ENCODE measurements around the gene CLDN24. TPM values are rescaled to one million over a fixed set of nuclear protein-coding genes. Genes with fewer than 3 reads are reported as not detected.

CLDN24 gene
- not detected for polyA plus RNA-seq (2013, experiment 1 of 2; ENCODE audit: insufficient read length)
- 0.19 TPM for polyA plus RNA-seq (2013, experiment 2 of 2; ENCODE audit: insufficient read length)

DNA sequence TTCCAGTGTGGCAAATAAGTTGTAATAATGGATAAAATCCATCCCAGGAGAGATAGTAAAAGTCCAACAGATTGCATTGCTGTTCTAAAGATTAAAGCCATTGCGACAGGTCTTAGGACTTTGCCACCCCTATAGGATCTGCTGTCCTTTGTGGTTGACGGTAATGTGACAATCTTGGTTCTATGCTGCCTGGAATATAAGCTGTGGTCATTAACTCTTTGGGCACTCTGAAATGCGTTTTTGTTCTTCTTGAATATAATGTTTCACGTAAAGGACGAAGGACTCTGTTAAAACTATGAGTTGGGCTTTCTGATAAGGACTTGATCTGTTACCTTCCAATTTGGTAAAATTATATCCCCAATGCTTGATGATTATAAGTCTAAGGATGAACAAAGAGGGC lies at the start of gene CLDN24:
TSS of gene CLDN24 (minus strand) at position 101 of the 400 bp plus-strand sequence. CDS start at position 101, 0 bp downstream.
- no peak for DNase-seq

DNA sequence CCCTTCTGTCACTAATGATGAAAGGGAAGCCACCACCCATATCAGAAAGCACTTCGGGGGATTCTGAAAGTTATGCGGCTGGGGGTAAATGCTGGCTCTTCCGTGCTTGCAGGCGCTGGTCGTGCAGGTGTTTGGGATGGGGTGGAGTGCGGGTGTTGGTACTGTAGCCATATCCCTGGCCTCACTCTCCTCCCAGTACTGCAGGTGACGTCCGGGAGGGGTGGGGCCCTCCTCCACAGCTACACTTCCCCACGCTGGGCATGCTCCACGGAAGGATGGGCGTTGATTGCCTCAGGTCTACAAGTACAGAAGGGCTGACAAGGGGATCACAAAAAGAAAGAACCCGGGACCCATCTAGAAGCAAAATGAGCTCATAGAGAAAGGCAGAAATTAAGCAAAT lies 48.6 kb upstream of the CLDN24 start:
- DNase-seq, result no peak

DNA sequence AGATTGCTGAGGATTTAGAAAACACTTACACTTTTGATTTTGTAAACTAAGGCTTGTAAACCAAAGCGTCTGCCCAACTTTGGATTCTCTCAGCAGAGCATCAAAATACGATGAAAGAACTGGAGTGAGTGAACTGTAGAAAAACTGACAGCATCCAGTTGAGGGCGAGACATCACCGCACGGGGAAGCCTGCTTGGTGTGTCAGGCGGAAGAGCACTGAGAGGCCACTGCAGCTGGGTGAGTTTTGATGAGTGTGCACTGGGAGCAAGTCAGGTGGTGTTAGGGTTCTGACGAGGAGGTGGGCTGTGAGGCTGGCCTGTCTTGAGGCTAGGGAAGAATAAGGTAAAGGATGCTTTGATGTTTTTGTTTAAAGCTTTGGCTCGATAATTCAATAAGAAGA lies 46.8 kb upstream of the CLDN24 start:
- no peak for DNase-seq

DNA sequence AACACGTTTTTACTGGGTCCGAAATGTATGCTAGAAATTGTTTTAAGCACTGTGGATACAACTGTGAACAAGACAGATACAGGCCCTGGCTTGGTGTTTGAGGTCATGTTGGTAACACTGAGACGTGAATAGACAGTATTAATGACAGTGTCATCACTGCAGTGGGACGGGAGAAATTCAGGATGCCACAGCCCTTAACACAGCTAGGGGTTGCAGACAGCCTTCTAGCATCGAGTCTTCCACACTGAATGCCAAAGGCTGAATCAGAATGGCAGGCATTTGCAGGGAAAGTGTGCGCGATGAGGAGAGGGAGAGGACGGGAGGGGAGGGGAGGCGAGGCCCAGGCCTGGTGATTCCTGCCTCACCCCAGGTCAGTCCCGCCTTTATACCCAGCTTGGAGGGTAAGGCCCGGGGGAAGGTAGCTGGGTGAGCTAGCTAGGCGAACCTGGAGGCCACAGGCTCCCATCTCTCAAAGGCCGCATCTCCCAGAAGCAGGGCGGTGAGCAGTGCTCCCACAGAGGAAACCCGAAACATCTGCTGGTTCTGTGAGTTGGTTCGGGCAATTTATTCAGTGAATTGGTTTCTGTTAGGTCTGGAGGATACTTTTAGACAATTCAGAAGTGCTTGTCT lies 44.1 kb upstream of the CLDN24 start:
- no peak for DNase-seq

DNA sequence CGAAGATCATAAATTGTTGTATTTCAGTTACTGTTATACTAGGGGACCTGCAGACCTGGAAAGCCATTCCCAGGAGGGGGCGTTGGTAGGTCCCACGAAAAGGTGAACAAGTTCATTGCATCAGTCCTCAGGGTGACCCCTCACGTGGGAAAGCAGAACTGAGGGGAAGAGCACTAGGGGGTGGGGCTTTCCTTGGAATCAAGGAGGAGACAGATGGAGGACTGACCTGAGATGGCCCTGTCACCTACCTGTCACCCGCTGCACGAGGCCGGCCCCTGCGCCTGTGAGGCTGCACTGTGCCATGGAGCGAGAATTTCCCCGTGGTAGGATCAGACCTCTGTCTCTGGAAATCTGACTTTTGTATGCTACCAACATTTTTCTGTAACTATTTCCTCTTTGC lies 41.8 kb upstream of the CLDN24 start:
- DNase-seq, result no peak

DNA sequence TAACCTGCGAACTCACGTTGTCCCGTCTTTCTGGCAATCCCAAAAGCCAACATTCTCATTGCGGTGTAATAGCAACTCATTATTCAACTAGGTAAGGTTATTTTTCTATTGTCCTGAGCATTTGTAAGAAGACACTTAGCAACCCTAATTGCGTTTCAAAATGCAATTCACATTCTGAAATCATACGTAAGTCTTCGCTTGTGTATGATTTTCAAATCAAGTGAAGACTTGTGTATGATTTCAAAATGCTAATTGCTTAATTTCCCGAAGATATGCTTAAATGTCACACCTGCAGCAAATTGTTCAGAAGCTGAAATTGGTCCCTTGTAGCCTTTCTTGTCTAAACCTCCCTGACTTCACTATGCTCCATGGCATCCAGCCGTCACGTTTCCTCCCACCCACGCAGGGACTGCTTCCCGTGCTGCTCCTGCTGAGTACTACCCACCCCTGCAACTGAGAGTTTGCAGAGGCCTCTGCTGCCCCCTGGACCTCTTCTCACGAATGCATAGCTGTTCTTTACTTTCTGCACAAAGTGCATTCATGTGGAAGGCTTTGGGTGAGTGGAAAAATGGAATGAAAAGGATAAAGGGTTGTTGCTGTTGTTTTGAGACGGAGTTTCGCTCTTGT lies 40.8 kb upstream of the CLDN24 start:
- DNase-seq, result no peak

DNA sequence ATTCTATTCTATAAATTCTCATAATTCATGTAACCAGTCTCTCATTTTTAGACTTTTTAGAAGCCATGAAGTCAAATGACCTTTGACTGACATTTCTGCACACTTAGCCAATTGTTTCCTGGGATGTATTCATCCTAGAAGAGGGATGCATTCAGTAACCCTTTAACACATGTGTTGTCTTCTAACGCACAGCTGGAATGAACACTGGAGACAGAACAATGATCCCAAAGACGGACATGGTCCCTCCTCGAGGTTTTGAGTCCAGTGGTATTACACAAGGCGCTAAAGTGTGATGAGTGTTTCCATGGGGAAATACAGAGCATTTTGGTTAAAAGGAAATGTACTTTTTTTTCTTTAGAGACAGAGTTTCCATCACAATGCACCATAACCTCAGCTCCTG lies 39.8 kb upstream of the CLDN24 start:
- no peak for DNase-seq

DNA sequence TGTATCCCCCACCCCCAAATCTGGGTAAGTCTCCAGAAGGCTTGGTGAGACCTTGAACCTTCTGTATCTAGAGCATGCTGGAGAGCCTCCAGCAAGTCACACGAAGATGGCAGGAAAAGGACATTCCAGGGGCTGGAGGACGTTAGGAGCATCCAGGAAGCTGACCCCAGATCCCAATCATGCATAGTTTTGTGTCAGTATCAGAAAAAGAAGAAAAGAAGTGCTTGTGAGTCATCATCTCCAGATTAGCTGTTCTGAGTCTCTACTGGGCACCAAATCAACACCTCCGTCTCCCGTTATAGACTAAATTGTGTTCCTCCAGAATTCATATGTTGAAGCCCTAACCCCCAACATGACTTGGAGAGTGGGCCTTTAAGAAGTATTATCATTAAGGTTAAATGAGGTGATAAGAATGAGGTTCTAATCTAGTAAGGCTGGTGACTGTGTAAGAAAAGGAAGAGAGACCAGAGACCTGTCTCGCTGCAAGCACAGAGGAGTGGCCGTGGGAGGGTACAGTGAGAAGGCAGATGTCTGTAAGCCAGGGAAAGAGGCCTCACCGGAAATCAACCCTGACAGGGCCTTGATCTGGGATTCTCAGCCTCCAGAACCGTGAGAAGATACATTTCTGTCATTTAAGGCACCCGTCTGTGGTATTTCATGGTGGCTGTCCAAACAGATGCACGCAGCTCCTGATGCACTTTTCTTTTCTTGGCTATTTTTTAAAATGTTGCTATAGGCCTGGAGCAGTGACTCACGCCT lies 38.1 kb upstream of the CLDN24 start:
- DNase-seq, result peak; percentile 58

DNA sequence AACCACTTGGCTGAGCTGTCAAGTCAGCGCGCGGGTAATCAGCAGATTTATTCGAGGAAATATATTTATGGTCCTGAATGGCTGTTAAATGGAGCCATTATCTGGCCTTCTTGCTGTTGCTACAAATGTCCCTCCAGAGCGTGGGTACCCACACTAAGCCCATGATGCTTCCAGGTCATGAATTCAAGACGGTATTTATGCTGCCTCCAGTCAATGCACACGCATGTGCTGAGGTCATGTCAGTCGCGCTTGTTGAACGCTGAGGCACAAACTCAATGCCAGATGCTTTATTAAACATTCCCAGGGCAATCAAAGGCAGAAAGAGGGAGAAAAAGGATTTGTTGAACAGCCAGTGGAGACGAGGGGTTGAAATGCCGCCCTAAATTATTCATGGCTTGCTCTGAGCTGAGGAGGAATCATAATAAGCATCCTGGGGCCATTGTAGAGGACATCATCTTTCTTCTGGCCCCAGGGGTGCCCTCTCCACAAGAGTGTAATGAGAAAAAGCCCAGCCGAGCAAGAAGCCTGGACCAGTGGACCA lies 36.1 kb upstream of the CLDN24 start:
- no peak for DNase-seq

DNA sequence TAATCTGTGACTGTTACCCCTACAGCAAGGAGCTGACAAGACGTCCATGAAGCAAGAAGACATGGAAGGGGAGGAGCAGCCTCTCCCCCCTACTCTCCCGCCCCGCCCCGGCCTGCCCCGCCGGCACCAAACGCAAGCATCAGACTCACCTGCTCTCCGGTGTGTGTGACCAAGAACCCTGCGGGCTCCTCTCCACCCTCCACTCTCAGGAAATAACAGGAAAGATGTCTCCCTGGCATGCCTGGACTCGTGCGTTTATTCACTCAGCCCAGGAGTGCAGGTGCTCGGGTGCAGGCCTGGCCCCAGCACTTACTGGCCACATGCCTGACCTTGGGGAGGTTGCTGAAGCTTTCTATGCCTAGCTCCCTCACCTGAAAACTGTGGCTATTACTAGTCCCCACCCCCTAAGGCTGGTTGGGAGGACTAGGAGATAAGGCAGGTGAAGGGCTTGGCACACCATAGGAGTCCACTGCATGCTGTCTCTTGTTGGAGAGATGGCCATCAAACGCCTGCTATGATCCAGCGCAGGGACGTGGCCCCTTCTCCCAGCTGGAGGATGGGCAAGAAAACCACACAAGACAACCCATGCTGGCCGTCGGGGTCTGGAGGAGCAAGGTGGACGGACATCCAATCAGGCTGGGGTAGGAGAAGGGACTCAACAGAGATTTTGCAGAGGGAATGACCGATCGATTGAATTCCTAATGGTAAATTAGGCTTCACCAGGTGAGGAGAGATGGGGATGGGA lies 34.9 kb upstream of the CLDN24 start:
- DNase-seq, result no peak

DNA sequence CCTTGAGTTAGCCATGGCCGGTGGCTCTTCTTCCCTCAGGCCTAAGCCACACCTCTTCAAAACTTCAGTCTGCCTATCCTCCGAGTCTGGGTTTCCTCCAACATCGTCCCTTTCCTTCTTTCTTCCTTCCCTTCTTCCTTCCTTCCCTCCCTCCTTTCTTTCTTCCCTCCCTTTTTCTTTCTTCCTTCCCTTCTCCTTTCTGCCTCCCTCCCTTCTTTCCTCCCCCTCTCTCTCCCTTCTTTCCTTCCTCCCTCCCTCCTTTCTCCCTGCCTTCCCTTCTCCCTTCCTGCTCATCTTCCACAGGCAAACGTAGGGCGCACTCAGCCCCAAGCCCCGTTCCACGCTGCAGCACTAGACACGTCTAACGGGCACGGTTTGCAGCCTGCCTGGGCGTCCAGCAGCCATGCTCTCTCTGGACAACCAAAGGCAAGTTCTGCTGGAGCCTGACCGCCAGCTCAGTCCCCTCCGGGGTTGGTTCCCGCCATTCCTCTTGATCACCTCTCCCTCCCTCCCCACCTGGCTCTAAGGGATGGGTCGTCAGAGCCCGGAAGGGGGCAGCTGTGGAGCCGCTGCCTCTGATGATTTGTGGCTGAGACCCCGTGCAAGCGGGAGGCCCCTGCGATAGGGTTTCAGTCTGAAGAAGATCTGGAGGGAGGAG lies 34.1 kb upstream of the CLDN24 start:
- no peak for DNase-seq

DNA sequence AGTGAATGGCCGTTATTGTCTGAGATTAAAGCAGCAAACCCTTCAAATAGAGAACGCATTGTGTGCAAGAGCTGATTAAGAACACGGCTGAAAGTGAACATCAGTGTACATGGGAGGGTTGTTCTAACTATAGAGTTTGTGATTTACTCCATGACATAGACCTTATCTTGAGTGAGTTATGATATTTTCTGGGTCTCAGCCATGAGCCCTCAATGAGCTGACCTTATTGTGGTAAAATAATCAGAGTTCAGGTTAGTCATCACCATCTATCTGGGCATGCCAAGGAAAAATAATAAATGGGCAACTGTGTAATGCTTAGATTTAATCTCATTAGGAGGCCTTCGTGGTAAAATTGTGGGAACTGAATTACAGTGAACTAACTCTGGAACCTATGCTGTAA lies 33.2 kb upstream of the CLDN24 start:
- DNase-seq, result peak; percentile 70

DNA sequence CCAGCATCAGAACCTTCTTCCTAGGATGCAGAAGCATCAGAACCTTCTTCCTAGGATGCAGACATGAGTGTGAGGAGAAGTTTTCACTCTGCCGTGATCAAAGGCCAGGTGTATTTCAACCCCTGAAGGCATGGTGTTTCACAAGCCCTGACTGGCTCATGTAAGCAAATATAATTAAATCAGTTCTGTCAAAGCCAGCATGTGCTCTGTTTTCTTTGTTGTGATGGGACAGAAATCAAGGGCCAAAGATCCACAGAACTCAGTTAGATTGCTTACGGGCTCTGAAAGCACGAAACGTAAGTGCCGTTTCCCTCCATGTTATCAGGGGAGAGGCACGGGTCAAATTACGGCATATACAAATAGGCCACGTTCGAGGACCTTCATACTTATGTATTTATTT lies 32.0 kb upstream of the CLDN24 start:
- DNase-seq, result no peak

DNA sequence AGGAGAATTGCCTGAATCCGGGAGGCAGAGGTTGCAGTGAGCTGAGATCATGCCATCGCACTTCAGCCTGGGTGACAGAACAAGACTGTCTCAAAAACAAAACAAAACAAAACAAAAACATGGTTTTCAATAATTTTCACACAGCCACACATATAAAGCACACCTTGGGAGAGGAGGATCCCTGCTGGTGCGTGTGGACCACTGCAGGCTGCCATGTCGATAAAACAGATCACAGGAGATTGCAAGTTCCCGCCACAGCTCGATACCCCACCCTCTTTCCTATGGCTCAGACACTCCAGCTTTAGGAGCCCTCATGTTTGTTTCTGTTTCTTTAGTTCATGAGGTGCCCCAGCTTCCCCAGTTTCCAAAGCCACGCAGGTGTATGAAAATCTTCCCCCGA lies 31.3 kb upstream of the CLDN24 start:
- no peak for DNase-seq

DNA sequence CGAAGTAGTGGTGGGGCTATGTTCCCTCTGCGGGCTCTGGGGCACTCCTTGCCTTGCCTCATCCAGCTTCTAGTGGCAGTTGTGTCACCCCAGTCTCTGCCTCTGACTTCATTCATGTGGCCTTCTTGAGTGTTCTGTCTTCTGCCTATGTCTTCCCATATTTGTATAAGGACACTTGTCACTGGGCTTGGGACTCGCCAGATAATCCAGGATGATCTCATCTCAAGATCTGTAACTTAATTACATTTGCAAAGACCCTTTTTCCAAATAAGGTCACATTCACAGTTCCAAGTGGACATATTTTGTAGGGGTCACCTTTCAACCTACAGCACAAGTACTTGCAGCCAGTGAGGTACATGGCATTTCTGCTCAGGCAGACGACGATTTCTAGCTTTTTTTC lies 30.3 kb upstream of the CLDN24 start:
- no peak for DNase-seq

DNA sequence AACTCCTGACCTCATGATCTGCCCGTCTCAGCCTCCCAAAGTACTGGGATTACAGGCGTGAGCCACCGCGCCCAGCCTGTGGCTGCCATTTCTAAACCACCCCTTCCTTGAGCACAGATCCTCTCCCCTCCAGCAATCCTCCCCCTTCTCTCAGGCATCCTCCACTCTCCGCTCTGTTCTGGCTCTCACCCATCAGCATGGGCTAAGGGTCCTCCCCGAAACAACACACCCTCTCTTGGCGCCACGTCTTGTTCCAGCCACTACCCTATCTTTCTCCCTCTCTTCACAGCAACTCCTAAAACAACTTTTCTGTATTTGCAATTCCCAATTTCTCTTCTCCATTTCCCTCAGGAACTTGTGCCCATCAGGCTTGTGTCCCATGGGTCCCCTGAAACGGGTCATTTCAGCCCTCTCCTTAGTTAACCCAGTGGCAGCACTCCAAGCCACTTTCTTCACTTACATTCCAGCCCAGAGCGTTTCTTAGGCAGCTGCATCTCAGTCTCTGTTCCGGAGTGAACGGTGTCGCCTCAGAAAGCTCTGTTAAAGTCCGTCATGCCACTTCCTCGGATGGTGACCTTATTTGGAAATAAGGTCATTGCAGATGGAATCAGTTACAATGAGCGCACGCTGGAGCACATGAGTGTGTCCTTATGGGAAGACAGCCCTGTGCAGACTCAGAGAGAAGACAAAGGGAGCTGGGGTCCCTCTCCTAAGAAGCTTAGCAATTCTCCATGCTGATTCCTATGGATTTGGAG lies 28.3 kb upstream of the CLDN24 start:
- DNase-seq, result peak; percentile 64

DNA sequence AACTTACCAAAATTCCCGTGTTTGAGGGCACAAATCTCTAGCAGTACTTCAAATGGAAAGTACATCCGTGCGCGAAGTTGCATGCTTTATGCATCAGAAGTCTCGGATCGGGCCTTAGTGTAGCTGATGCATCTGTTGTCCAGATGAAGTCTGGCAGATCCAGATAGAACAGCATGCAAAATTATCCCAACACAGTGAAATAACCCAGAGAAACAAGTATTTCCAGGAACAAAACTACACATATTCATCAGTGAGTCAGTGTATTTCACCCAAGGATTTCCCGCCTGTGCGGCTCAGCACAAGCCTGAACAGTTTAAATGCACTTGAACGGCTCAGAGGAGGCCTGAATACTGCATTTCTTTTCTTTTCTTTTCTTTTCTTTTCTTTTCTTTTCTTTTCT lies 27.4 kb upstream of the CLDN24 start:
- peak; percentile 78 for DNase-seq

DNA sequence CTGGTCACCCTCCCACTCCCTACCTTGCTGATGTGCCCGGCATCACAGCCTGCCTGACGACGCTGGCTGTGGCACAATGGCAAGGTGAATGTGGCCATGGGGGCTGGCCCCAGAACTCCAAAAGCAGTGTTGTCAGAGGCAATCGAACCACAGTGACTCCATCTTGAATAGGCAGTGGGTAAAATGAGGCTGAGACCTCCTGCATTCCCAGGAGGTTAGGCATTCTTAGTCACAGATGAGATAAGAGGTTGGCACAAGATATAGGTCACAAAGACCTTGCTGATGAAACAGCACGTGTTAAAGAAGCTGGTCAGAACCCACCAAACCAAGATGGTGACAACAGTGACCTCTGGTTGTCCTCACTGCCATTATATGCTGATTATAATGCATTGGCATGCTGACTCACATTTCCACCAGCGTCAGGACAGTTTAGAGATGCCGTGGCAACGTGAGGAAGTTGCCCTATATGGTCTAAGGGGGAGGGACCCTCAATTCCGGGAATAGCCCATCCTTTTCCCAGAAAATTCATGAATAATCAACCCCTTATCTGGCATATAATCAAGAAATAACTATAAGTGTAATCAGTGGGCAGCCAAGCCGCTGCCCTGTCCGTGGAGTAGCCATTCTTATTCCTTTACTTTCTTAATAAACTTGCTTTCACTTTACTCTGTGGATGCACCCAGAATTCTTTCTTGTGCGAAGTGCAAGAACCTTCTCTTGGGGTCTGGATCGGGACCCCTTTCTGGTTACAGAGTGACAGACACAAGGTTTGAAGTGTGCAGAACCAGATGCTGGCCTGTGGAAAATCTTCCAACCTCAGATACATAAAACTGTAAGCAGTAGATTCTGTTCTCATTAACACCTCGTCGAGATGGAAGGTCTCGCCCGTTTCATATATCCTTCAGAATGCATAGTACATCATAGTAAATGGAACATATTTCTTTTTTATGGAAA lies 26.8 kb upstream of the CLDN24 start:
- DNase-seq, result peak; percentile 98

DNA sequence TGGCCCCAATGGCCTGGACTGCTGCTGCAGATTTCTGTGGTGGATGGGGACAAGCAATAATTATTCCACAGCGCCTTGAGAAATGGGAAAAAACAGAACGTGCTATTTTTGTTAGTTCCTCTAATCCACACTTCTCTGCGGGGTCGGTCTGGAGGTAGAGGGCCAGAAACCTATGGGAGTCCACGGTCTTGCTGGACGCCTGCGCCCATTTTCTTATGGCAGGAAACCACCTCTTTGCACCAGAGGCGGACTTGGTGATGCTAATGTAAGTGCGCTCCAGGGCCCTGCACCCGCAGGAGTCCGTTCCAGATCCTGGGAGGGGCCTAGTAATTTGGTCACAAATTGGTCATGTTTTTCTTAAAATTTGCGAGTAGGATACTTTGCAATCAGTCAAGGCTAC lies 25.9 kb upstream of the CLDN24 start:
- DNase-seq, result no peak

DNA sequence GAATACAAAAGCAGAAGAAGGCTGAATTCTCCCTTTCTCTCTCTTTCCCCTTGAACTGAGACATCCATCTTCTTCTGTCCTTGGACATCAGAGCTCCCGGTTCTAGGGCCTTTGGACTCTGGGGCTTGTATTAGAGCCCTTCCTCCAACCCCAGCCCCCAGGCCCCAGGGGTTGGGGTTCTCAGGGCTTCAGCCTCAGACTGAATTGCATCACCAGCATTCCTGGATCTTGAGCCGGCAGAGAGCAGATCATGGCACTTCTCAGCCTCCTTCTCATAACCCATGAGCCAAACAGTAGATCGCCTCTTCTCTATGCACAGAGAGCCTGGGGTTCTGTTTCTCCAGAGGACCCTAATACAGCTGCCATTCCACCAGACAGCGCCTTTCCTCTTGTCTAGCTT lies 25.3 kb upstream of the CLDN24 start:
- peak; percentile 49 for DNase-seq
